Endodermal cell (in vitro differentiated cells): ENCODE results near the gene SATB2. TPM values are rescaled to one million over a fixed set of nuclear protein-coding genes. Genes with fewer than 3 reads are reported as not detected.
A peak's percentile ranks its signal among the peaks of the same experiment; 100 is the strongest.

ENCODE experiments used
- DNase-seq: peaks from one replicate; pipeline ENCODE4 v3.0.0-alpha.2; 2017
- H3K27ac ChIP-seq: 2 replicates; pipeline ENCODE4 v1.5.1; 2013; ENCODE audit warnings: mild to moderate bottlenecking, low read depth, low read length, moderate library complexity
- H3K27me3 ChIP-seq: 2 replicates; pipeline ENCODE4 v1.6.1; 2013; ENCODE audit warnings: mild to moderate bottlenecking, low read length, moderate library complexity; ENCODE audit not compliant: insufficient read depth, control insufficient read depth, poor library complexity, severe bottlenecking
- H3K36me3 ChIP-seq: 2 replicates; pipeline ENCODE4 v1.7.0; 2013; ENCODE audit warnings: mild to moderate bottlenecking, low read length, moderate library complexity; ENCODE audit not compliant: control insufficient read depth, insufficient read depth
- H3K4me1 ChIP-seq: one replicate; pipeline ENCODE4 v1.7.0; 2013; ENCODE audit warnings: low read length; ENCODE audit not compliant: control insufficient read depth, insufficient read depth
- H3K4me3 ChIP-seq: 2 replicates; pipeline ENCODE4 v1.5.1; 2013; ENCODE audit warnings: mild to moderate bottlenecking, low read length, moderate library complexity
- H3K9ac ChIP-seq: 2 replicates; pipeline ENCODE4 v1.6.1; 2013; ENCODE audit warnings: mild to moderate bottlenecking, low read length, moderate library complexity; ENCODE audit not compliant: poor library complexity, severe bottlenecking; ENCODE audit errors: extremely low read depth
- H3K9me3 ChIP-seq: 2 replicates; pipeline ENCODE4 v1.6.1; 2013; ENCODE audit warnings: mild to moderate bottlenecking, low read length, moderate library complexity; ENCODE audit not compliant: control insufficient read depth
- H3K27ac Mint-ChIP-seq: 2 replicates; pipeline ENCODE4 v1.8.0; 2020; ENCODE audit warnings: mixed read lengths
- H3K27me3 Mint-ChIP-seq: 2 replicates; pipeline ENCODE4 v1.8.0; 2021; ENCODE audit warnings: mild to moderate bottlenecking, mixed read lengths; ENCODE audit not compliant: insufficient read depth
- H3K36me3 Mint-ChIP-seq: 2 replicates; pipeline ENCODE4 v1.8.0; 2020; ENCODE audit warnings: low read depth, mixed read lengths
- H3K4me1 Mint-ChIP-seq: 2 replicates; pipeline ENCODE4 v1.8.0; 2020; ENCODE audit warnings: mixed read lengths
- H3K4me3 Mint-ChIP-seq: 2 replicates; pipeline ENCODE4 v1.8.0; 2020; ENCODE audit warnings: mild to moderate bottlenecking, moderate library complexity, mixed read lengths
- H3K9me3 Mint-ChIP-seq: 2 replicates; pipeline ENCODE4 v1.8.0; 2020; ENCODE audit warnings: mild to moderate bottlenecking, mixed read lengths
- WGBS, 2 experiments: methylation state at CpG; one replicate each; pipeline versions ENCODE4 v1.1.5 to v1.1.7; 2013; ENCODE audit warnings: missing lambda C conversion rate in 2 of 2, mixed read lengths in 1 of 2; ENCODE audit not compliant: insufficient coverage in 1 of 2, insufficient read length in 1 of 2; 5-methylcytosine and 5-hydroxymethylcytosine counted together
- total RNA-seq, 2 donors: library from RNA; stranded (reverse); fragmentation: NEBNext Ultra II Directional in 1 of 2; extraction: Animal tissue kit (Norgen Biotek cat#: 25700) in 1 of 2; gene quantifications; 2 replicates in 1 of 2; 3 replicates in 1 of 2; pipeline ENCODE4 v1.2.1, GENCODE V29; 2021
- TF ChIP-seq, protein P1 (sequence below): fragments of 200-600 bp; sonication (generic); conservative IDR thresholded peaks from 2 replicates; pipeline ENCODE4 v1.5.0; 2021; ENCODE audit warnings: antibody characterized with exemption, mild to moderate bottlenecking

The SATB2 gene
- total RNA-seq, 2 donors from 2014 or later: 2.4 to 3.0 TPM

GRCh38 chr2:199309411-199309810 lies 148.3 kb downstream of the SATB2 start:
- Mint-ChIP-seq H3K27me3 (no peaks in the 10 kb centered on the region), H3K4me1 (no peaks in the 10 kb centered on the region), H3K4me3 (no peak overlapping the region), H3K27ac (no peak overlapping the region), H3K36me3 (no peaks in the 10 kb centered on the region), H3K9me3 (no peaks in the 10 kb centered on the region)
- peak overlapping the region; percentile 65 for H3K27ac ChIP-seq
- no peaks in the 10 kb centered on the region for H3K27me3 ChIP-seq
- no peaks in the 10 kb centered on the region for H3K36me3 ChIP-seq
- H3K9me3 ChIP-seq: no peaks in the 10 kb centered on the region
- H3K4me3 ChIP-seq: no peak overlapping the region
- WGBS, 2 experiments: 92 to 100% methylated on average over 3 to 4 of the region's 4 CpGs
- H3K9ac ChIP-seq: no peak overlapping the region
- TF ChIP-seq, protein P1, sequence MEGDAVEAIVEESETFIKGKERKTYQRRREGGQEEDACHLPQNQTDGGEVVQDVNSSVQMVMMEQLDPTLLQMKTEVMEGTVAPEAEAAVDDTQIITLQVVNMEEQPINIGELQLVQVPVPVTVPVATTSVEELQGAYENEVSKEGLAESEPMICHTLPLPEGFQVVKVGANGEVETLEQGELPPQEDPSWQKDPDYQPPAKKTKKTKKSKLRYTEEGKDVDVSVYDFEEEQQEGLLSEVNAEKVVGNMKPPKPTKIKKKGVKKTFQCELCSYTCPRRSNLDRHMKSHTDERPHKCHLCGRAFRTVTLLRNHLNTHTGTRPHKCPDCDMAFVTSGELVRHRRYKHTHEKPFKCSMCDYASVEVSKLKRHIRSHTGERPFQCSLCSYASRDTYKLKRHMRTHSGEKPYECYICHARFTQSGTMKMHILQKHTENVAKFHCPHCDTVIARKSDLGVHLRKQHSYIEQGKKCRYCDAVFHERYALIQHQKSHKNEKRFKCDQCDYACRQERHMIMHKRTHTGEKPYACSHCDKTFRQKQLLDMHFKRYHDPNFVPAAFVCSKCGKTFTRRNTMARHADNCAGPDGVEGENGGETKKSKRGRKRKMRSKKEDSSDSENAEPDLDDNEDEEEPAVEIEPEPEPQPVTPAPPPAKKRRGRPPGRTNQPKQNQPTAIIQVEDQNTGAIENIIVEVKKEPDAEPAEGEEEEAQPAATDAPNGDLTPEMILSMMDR: no peak
- no peak for DNase-seq
- H3K4me1 ChIP-seq: no peaks in the 10 kb centered on the region

- H3K27me3 Mint-ChIP-seq: no peaks in the 10 kb centered on the region
- no peaks in the 10 kb centered on the region for H3K9me3 Mint-ChIP-seq
- Histone ChIP-seq H3K9ac (no peak overlapping the region), H3K4me3 (no peak overlapping the region), H3K27me3 (no peaks in the 10 kb centered on the region), H3K4me1 (no peaks in the 10 kb centered on the region), H3K9me3 (no peaks in the 10 kb centered on the region), H3K36me3 (no peaks in the 10 kb centered on the region), H3K27ac (no peak overlapping the region)
- H3K27ac Mint-ChIP-seq: no peak overlapping the region
- WGBS, 2 experiments: 88 to 97% methylated on average over 5 to 14 of the region's 14 CpGs
- H3K36me3 Mint-ChIP-seq: no peaks in the 10 kb centered on the region
- DNase-seq: no peak
- TF ChIP-seq, protein P1: no peak
- no peak overlapping the region for H3K4me3 Mint-ChIP-seq
- no peaks in the 10 kb centered on the region for H3K4me1 Mint-ChIP-seq
Measured at GRCh38 chr2:199308567-199308966, 149.2 kb downstream of the SATB2 start.

- Histone ChIP-seq H3K27me3 (no peaks in the 10 kb centered on the region), H3K36me3 (no peaks in the 10 kb centered on the region), H3K4me1 (no peaks in the 10 kb centered on the region), H3K9me3 (no peaks in the 10 kb centered on the region), H3K27ac (no peak overlapping the region), H3K4me3 (no peak overlapping the region), H3K9ac (no peak overlapping the region)
- no peaks in the 10 kb centered on the region for H3K4me1 Mint-ChIP-seq
- no peak overlapping the region for H3K27ac Mint-ChIP-seq
- TF ChIP-seq, protein P1: no peak
- H3K36me3 Mint-ChIP-seq: no peaks in the 10 kb centered on the region
- H3K9me3 Mint-ChIP-seq: no peaks in the 10 kb centered on the region
- no peak overlapping the region for H3K4me3 Mint-ChIP-seq
- DNase-seq: no peak
- 100% methylated on average over 1 of the region's 1 CpG; no CpG with 5 or more reads in 1 of the 2 experiments for WGBS, 2 experiments
- no peaks in the 10 kb centered on the region for H3K27me3 Mint-ChIP-seq
Measured at GRCh38 chr2:199307461-199307860, 150.3 kb downstream of the SATB2 start.
